Measurements from ENCODE around the gene GAK. TPM values are rescaled to one million over a fixed set of nuclear protein-coding genes. Genes with fewer than 3 reads are reported as not detected.
A peak's percentile ranks its signal among the peaks of the same experiment; 100 is the strongest.

Gene GAK
- total RNA-seq, 3 donors from 2014 or later (not counting 1 experiment from before 2014, with no cell fraction given) = 349 to 358 (median 349) TPM

DNA sequence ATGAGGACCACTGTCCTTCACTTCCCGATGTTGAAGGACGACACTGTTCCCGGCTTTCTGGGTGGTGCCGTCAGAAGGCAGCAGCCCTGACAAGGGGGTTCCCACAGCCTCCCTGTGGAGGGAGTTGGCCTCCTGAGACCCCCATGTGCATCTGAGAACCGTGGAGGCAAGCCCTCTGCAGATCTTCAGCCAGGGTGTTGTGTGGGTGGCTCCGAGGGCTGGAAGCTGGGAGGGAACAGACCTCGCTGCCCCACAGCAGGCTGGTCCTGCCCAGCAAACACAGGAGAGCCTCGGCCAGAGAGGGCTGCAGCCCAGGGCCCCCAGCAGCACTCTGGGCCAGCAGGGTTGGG lies 25.1 kb upstream of the GAK start:
- intact Hi-C loops (cut with micrococcal nuclease) = no loop called here
- peaks cover 4% of the 10 kb centered on the region in 2 donors for H3K4me1 Mint-ChIP-seq
- Histone ChIP-seq H3K4me1 (ENCODE audit: control insufficient read depth, insufficient read depth, low read length) (no peaks in the 10 kb centered on the region), H3K9me3 (ENCODE audit: control insufficient read depth, insufficient read depth, low read length) (no peaks in the 10 kb centered on the region), H3K36me3 (ENCODE audit: control insufficient read depth, insufficient read depth, low read length) (peaks cover 32% of the 10 kb centered on the region), H3K27ac (ENCODE audit: low read length) (no peak overlapping the region), H3K4me3 (ENCODE audit: low read length) (no peak overlapping the region), H3K27me3 (ENCODE audit: control insufficient read depth, insufficient read depth, low read length) (no peaks in the 10 kb centered on the region)
- H3K27me3 Mint-ChIP-seq (ENCODE audit: low read depth in 2 of 2) = no peaks in the 10 kb centered on the region
- ATAC-seq (no peak), DNase-seq (no peak)
- no peaks in the 10 kb centered on the region for H3K36me3 Mint-ChIP-seq
- no peaks in the 10 kb centered on the region for H3K9me3 Mint-ChIP-seq
- H3K4me3 Mint-ChIP-seq = no peak overlapping the region
- TF ChIP-seq CTCF (IDR thresholded peaks at IDR 0.05) = no peak
- 92% methylated on average over 8 of the region's 8 CpGs for WGBS (ENCODE audit: insufficient coverage)
- peak overlapping the region in 1 of 2 donors; percentile 22 for H3K27ac Mint-ChIP-seq

DNA sequence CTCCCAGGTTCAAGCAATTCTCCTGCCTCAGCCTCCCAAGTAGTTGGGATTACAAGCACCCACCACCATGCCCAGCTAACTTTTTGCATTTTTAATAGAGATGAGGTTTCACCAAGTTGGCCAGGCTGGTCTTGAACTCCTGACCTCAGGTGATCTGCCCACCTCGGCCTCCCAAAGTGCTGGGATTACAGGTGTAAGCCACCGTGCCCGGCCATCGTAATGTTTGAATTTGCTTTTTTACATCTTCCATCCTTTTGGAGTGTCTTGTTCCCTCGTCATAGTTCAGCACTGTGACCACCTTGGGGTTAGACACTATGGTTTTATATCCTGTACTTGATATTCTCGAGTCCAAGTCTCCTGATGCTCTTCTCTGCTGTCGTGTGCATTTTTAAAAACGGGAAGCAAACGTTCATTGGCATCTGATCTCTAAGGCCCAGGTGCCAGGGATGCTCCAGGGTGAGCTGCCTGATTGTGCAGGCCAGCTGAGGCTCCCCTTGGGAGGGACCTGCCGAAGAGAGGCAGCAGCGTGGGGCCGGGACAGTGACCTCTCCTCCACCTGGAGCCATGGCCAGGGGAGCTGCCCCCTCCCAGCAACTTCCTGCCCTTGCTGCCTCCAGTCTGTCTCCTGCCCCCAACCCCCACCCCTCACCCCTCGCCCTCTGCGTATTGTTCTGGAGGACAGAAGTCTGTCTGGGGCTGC lies 24.6 kb upstream of the GAK start:
- Mint-ChIP-seq H3K27me3 (ENCODE audit: low read depth in 2 of 2) (no peaks in the 10 kb centered on the region), H3K9me3 (no peaks in the 10 kb centered on the region)
- no peak for DNase-seq

DNA sequence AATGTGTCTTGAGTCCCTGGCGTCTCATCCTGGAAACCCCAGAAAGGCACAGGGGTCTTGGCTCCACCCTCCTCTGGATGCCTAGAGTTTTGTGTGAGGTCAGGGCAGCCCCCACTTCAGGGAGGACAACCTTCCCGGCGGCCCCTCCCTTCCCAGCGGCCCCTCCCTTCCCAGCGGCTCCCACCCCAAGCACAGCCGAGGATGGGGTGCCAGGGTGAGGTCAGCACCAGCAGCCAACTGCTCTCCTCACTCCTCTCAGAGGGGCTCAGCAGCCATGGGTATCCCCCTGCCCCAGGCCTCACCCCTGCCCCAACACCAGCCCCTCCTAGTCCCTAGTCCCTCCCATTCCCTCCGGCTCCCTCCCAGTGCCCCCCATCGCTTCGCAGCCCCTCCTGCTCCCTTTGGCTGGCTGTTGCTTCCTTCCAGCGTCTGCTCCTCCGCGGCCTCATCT lies 23.8 kb upstream of the GAK start:
- Histone ChIP-seq H3K27ac (ENCODE audit: low read length) (no peak overlapping the region), H3K4me1 (ENCODE audit: control insufficient read depth, insufficient read depth, low read length) (no peaks in the 10 kb centered on the region), H3K9me3 (ENCODE audit: control insufficient read depth, insufficient read depth, low read length) (no peaks in the 10 kb centered on the region), H3K27me3 (ENCODE audit: control insufficient read depth, insufficient read depth, low read length) (no peaks in the 10 kb centered on the region), H3K36me3 (ENCODE audit: control insufficient read depth, insufficient read depth, low read length) (peaks cover 29% of the 10 kb centered on the region), H3K4me3 (ENCODE audit: low read length) (no peak overlapping the region)
- ATAC-seq = no peak
- no peak for TF ChIP-seq CTCF (IDR thresholded peaks at IDR 0.05)
- Mint-ChIP-seq H3K4me3 (no peak overlapping the region), H3K27me3 (ENCODE audit: low read depth in 2 of 2) (no peaks in the 10 kb centered on the region), H3K27ac (no peak overlapping the region), H3K4me1 (peaks cover 4% of the 10 kb centered on the region in 2 donors), H3K9me3 (no peaks in the 10 kb centered on the region), H3K36me3 (no peaks in the 10 kb centered on the region)
- intact Hi-C loops (cut with micrococcal nuclease) = no loop called here
- 88% methylated on average over 12 of the region's 12 CpGs for WGBS (ENCODE audit: insufficient coverage)
- no peak for DNase-seq

More for the DNA sequence above, 24.6 kb upstream of the GAK start:
- Histone ChIP-seq H3K4me3 (ENCODE audit: low read length) (no peak overlapping the region), H3K36me3 (ENCODE audit: control insufficient read depth, insufficient read depth, low read length) (peaks cover 29% of the 10 kb centered on the region), H3K27me3 (ENCODE audit: control insufficient read depth, insufficient read depth, low read length) (no peaks in the 10 kb centered on the region), H3K9me3 (ENCODE audit: control insufficient read depth, insufficient read depth, low read length) (no peaks in the 10 kb centered on the region), H3K4me1 (ENCODE audit: control insufficient read depth, insufficient read depth, low read length) (no peaks in the 10 kb centered on the region), H3K27ac (ENCODE audit: low read length) (no peak overlapping the region)
- 90% methylated on average over 14 of the region's 14 CpGs for WGBS (ENCODE audit: insufficient coverage)
- Mint-ChIP-seq H3K4me1 (peaks cover 4% of the 10 kb centered on the region in 2 donors), H3K4me3 (no peak overlapping the region), H3K27ac (peak overlapping the region in 1 of 2 donors; percentile 26), H3K36me3 (no peaks in the 10 kb centered on the region)
- intact Hi-C loops (cut with micrococcal nuclease) = no loop called here
- no peak for ATAC-seq
- no peak for TF ChIP-seq CTCF (IDR thresholded peaks at IDR 0.05)

Data from natural killer cell (primary cell).